ENCODE results near the gene C20orf141. TPM values are rescaled to one million over a fixed set of nuclear protein-coding genes. Genes with fewer than 3 reads are reported as not detected.

Gene C20orf141
- total RNA-seq, 1 donor from 2014 or later = not detected

DNA sequence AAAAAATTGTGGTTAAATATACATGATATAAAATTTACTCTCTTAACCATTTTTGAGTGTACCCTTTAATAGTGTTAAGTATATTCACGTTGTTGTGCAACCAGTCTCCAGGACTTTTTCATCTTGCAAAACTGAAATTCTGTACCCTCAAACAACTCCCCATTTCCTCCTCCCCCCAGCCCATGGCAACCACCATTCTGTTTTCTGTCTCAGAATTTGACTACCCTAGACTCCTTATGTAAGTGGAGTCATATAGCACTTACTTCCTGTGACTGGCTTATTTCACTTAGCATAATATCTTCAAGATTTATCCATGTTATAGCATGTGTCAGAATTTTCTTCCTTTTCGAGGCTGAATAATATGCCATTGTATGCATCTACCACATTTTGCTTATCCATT, 30.8 kb downstream of the C20orf141 start:
- Histone ChIP-seq H3K27me3 (ENCODE audit: control insufficient read depth, insufficient read depth, low read length) (no peaks in the 10 kb centered on the region), H3K36me3 (ENCODE audit: control insufficient read depth, insufficient read depth, low read length) (peaks cover 1% of the 10 kb centered on the region), H3K4me3 (ENCODE audit: low read depth, low read length) (no peak overlapping the region)
- no peak for DNase-seq (ENCODE audit: low read depth)
- FAIRE-seq = no peak
- TF ChIP-seq, protein P1, sequence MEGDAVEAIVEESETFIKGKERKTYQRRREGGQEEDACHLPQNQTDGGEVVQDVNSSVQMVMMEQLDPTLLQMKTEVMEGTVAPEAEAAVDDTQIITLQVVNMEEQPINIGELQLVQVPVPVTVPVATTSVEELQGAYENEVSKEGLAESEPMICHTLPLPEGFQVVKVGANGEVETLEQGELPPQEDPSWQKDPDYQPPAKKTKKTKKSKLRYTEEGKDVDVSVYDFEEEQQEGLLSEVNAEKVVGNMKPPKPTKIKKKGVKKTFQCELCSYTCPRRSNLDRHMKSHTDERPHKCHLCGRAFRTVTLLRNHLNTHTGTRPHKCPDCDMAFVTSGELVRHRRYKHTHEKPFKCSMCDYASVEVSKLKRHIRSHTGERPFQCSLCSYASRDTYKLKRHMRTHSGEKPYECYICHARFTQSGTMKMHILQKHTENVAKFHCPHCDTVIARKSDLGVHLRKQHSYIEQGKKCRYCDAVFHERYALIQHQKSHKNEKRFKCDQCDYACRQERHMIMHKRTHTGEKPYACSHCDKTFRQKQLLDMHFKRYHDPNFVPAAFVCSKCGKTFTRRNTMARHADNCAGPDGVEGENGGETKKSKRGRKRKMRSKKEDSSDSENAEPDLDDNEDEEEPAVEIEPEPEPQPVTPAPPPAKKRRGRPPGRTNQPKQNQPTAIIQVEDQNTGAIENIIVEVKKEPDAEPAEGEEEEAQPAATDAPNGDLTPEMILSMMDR (IDR thresholded peaks at IDR 0.05; ENCODE audit: insufficient read depth, low read length, severe bottlenecking) = no peak

GRCh38 chr20:2846698-2847097, 31.9 kb downstream of the C20orf141 start:
- FAIRE-seq = peak; percentile 81
- Histone ChIP-seq H3K4me3 (ENCODE audit: low read depth, low read length) (no peak overlapping the region), H3K27me3 (ENCODE audit: control insufficient read depth, insufficient read depth, low read length) (no peaks in the 10 kb centered on the region), H3K36me3 (ENCODE audit: control insufficient read depth, insufficient read depth, low read length) (peaks cover 1% of the 10 kb centered on the region)
- TF ChIP-seq, protein P1 (IDR thresholded peaks at IDR 0.05; ENCODE audit: insufficient read depth, low read length, severe bottlenecking) = no peak
- DNase-seq (ENCODE audit: low read depth) = no peak

- H3K27me3 ChIP-seq (ENCODE audit: control insufficient read depth, insufficient read depth, low read length) = no peaks in the 10 kb centered on the region
- TF ChIP-seq, protein P1 (IDR thresholded peaks at IDR 0.05; ENCODE audit: insufficient read depth, low read length, severe bottlenecking) = no peak
- peaks cover 1% of the 10 kb centered on the region for H3K36me3 ChIP-seq (ENCODE audit: control insufficient read depth, insufficient read depth, low read length)
- no peak for DNase-seq (ENCODE audit: low read depth)
- no peak for FAIRE-seq
- no peak overlapping the region for H3K4me3 ChIP-seq (ENCODE audit: low read depth, low read length)
These were observed 33.0 kb downstream of the C20orf141 start for GRCh38 chr20:2847802-2848201.

DNA sequence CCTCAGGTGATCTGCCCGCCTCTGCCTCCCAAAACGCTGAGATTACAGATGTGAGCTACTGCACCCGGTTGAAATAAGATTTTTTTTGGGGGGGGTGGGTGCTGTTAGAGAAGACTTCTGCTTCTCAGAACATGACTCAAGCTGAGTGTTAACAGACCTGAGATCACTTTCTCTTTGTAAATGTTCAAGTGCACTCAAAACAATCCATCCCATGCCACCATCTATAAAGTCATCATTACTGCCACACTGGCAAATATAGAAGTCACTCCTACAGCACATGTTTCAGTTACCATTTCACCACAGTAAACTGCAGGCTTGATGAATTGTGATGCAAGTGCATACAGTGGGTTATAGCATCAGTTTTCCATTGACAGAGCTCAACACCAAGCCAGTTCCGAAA, 34.7 kb downstream of the C20orf141 start:
- DNase-seq (ENCODE audit: low read depth) = no peak
- Histone ChIP-seq H3K36me3 (ENCODE audit: control insufficient read depth, insufficient read depth, low read length) (peaks cover 1% of the 10 kb centered on the region), H3K4me3 (ENCODE audit: low read depth, low read length) (no peak overlapping the region), H3K27me3 (ENCODE audit: control insufficient read depth, insufficient read depth, low read length) (no peaks in the 10 kb centered on the region)
- TF ChIP-seq, protein P1 (IDR thresholded peaks at IDR 0.05; ENCODE audit: insufficient read depth, low read length, severe bottlenecking) = no peak
- no peak for FAIRE-seq

DNA sequence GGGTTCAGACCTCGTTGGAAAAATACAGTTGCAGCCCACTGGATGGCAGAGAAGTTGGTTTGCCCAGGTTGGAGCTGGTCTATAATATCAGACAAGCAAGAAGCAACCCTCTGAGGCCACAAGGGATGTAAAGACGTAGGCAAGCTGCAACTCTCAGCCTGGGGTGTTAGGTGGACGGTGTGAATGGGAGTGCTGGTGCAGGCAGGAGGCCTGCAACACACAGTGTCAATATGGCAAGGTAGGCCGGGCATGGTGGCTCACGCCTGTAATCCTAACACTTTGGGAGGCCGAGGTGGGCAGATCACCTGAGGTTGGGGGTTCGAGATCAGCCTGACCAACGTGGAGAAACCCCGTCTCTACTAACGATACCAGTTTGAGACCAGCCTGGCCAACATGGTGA, 36.3 kb downstream of the C20orf141 start:
- no peak overlapping the region for H3K4me3 ChIP-seq (ENCODE audit: low read depth, low read length)
- FAIRE-seq (no peak), DNase-seq (ENCODE audit: low read depth) (no peak)

GRCh38 chr20:2858591-2858990, 43.8 kb downstream of the C20orf141 start:
- TF ChIP-seq, protein P1 (IDR thresholded peaks at IDR 0.05; ENCODE audit: insufficient read depth, low read length, severe bottlenecking) = no peak
- FAIRE-seq = peak; percentile 40
- no peak for DNase-seq (ENCODE audit: low read depth)

More for the DNA sequence above, 36.3 kb downstream of the C20orf141 start:
- Histone ChIP-seq H3K36me3 (ENCODE audit: control insufficient read depth, insufficient read depth, low read length) (peaks cover 1% of the 10 kb centered on the region), H3K27me3 (ENCODE audit: control insufficient read depth, insufficient read depth, low read length) (no peaks in the 10 kb centered on the region)
- TF ChIP-seq, protein P1 (IDR thresholded peaks at IDR 0.05; ENCODE audit: insufficient read depth, low read length, severe bottlenecking) = no peak

More at GRCh38 chr20:2858591-2858990, 43.8 kb downstream of the C20orf141 start:
- H3K36me3 ChIP-seq (ENCODE audit: control insufficient read depth, insufficient read depth, low read length) = peaks cover 8% of the 10 kb centered on the region
- no peak overlapping the region for H3K4me3 ChIP-seq (ENCODE audit: low read depth, low read length)
- H3K27me3 ChIP-seq (ENCODE audit: control insufficient read depth, insufficient read depth, low read length) = no peaks in the 10 kb centered on the region
